Measurements from ENCODE around the gene FGF21.

FGF21 gene

DNA sequence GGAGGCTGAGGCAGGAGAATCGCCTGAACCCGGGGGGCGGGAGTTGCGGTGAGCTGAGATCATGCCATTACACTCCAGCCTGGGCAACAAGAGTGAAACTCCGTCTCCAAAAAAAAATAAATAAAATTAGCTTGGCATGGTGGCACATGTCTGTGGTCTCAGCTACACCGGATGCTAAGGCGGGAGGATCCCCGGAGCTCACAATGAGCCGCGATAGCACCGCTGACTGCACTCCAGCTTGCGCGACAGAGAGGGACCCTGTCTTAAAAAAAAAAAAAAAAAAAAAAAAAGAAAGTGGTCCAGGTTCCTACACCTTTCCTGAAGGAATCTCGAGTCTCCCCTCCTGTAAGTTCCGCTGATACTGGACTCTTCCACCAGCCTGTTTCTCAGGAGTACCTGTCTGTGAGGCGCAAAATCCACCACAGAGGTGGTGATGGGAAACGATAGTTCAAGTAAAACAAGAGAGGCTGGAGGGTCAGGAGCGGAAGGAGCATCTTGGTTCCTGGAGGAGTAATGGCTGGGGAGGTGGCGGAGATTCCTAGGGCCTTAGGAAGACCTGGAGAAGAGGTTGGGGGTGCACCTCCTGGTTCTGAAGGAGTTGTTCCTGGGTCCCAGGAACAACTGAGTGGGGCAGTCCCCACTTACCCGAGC, 3.4 kb upstream of the FGF21 start:
- CTCF ChIA-PET = interaction anchor here (1.8 kb wide), 1 partner anchor 36 kb away, joined by 5 read pairs; no protein-coding TSS in a partner anchor
- POLR2A ChIA-PET = no interaction called here
- TF ChIP-seq, protein P1, sequence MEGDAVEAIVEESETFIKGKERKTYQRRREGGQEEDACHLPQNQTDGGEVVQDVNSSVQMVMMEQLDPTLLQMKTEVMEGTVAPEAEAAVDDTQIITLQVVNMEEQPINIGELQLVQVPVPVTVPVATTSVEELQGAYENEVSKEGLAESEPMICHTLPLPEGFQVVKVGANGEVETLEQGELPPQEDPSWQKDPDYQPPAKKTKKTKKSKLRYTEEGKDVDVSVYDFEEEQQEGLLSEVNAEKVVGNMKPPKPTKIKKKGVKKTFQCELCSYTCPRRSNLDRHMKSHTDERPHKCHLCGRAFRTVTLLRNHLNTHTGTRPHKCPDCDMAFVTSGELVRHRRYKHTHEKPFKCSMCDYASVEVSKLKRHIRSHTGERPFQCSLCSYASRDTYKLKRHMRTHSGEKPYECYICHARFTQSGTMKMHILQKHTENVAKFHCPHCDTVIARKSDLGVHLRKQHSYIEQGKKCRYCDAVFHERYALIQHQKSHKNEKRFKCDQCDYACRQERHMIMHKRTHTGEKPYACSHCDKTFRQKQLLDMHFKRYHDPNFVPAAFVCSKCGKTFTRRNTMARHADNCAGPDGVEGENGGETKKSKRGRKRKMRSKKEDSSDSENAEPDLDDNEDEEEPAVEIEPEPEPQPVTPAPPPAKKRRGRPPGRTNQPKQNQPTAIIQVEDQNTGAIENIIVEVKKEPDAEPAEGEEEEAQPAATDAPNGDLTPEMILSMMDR (IDR thresholded peaks at IDR 0.05; ENCODE audit: control extremely low read depth, extremely low read depth, low read depth, missing control alignments) = no peak
- DNase-seq (ENCODE audit: extremely low spot score) = no peak

DNA sequence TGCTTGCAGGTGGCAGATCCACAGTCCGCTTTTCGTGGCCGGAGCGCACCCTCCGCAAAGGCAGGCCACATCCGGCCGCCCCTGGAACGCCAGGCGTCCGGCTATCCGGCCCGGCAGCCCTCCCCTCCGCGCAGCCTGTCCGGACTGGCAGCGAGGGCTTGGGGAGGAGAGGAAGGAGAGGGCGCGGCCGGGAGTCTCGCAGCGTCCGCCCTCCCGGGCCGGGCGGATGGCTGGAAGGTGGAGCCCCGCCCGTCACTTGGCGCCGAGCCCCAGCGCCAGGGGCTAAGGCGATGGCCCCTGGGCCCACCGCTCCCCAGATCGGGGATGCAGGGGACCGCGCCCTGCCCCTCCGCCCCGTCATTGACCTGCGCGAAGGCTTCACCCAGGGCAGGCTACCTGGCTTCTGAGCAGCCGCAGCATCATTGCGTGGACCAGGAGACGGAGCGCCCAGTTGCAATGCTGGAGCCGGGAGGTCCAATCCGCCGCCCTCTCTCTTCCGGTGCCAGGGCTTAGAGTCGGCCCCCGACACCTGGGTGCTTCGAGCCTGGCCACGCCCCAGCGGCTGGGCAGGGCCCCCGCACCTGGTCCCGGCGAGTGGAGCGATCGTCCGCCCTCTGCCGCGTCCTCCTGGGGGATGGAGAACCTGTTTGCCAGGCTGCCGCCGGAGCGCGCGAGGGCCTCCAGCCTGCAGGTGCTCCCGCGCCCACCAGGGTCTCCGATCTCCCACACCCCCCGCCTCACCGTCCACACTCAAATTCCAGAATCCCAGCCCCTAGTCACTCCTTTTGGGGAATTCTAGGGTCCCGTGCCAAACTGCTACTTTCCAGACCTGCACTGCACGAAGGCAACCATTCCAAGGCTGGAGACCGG, 2.6 kb upstream of the FGF21 start, which contains the start of gene FUT1:
Gene FUT1 (minus strand): TSS at position 146 of the 870 bp plus-strand sequence. CDS start 1,360 bp downstream, outside the sequence.
- no peak for DNase-seq (ENCODE audit: extremely low spot score)
- TF ChIP-seq, protein P1 (IDR thresholded peaks at IDR 0.05; ENCODE audit: control extremely low read depth, extremely low read depth, low read depth, missing control alignments) = no peak

DNA sequence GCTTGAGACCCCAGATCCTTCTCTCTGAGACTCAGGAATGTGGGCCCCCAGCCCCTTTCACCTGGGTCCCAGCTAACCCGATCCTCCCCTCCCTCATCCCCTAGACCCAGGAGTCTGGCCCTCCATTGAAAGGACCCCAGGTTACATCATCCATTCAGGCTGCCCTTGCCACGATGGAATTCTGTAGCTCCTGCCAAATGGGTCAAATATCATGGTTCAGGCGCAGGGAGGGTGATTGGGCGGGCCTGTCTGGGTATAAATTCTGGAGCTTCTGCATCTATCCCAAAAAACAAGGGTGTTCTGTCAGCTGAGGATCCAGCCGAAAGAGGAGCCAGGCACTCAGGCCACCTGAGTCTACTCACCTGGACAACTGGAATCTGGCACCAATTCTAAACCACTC, 463 bp downstream of the FGF21 start:
- TF ChIP-seq, protein P1 (IDR thresholded peaks at IDR 0.05; ENCODE audit: control extremely low read depth, extremely low read depth, low read depth, missing control alignments) = no peak
- ChIA-PET CTCF (no interaction called here), POLR2A (no interaction called here)
- no peak for DNase-seq (ENCODE audit: extremely low spot score)

More for the DNA sequence above, 2.6 kb upstream of the FGF21 start, which contains the start of gene FUT1:
- CTCF ChIA-PET = no interaction called here
- POLR2A ChIA-PET = no interaction called here

DNA sequence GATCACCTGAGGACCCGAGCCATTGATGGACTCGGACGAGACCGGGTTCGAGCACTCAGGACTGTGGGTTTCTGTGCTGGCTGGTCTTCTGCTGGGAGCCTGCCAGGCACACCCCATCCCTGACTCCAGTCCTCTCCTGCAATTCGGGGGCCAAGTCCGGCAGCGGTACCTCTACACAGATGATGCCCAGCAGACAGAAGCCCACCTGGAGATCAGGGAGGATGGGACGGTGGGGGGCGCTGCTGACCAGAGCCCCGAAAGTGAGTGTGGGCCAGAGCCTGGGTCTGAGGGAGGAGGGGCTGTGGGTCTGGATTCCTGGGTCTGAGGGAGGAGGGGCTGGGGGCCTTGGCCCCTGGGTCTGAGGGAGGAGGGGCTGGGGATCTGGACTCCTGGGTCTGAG, 888 bp downstream of the FGF21 start:
- CTCF ChIA-PET = no interaction called here
- TF ChIP-seq, protein P1 (IDR thresholded peaks at IDR 0.05; ENCODE audit: control extremely low read depth, extremely low read depth, low read depth, missing control alignments) = no peak
- DNase-seq (ENCODE audit: extremely low spot score) = no peak
- POLR2A ChIA-PET = no interaction called here

DNA sequence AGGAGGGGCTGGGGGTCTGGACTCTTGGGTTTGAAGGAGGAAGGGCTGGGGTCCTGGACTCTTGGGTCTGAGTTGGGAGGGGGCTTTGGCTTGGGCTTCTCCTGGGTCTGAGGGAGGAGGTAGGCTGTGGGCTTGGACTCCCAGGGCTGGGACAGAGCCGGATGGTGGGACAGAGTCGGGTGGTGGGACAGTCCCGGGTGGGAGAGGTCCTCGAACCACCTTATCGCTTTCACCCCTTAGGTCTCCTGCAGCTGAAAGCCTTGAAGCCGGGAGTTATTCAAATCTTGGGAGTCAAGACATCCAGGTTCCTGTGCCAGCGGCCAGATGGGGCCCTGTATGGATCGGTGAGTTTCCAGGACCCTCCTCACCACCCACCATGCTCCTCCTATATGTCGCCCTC, 1.4 kb downstream of the FGF21 start:
- POLR2A ChIA-PET = no interaction called here
- TF ChIP-seq, protein P1 (IDR thresholded peaks at IDR 0.05; ENCODE audit: control extremely low read depth, extremely low read depth, low read depth, missing control alignments) = no peak
- CTCF ChIA-PET = no interaction called here
- no peak for DNase-seq (ENCODE audit: extremely low spot score)

DNA sequence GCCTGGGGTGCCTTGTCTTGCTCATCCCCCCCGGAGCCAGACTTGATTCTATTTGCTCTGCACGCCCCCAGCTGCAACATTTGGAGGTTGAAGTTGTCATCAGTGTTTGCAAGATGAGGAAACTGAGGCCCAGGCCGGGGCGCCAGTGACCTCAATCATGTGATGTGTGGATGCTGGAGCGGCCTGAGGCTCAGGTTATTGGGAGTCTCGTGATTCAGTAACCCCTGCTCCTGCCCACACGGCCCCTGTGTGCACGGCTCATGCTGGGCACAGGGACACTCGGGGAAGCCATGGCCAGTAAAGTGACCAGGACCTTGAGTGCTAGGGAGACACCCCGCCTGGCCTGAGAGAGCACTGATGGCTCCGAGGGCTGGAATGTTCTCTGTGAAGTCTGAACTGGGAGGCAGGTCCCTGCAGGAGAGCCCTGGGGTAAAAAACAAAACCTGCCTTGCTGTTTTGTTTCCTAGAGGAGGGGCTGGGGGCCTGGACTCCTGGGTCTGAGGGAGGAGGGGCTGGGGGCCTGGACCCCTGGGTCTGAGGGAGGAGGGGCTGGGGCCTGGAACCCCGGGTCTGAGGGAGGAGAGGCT, 1.9 kb downstream of the FGF21 start:
- ChIA-PET CTCF (no interaction called here), POLR2A (no interaction called here)
- no peak for DNase-seq (ENCODE audit: extremely low spot score)
- TF ChIP-seq, protein P1 (IDR thresholded peaks at IDR 0.05; ENCODE audit: control extremely low read depth, extremely low read depth, low read depth, missing control alignments) = no peak

Data from GM10248 (cell line).